Sigmoid colon (tissue), 4 donors: ENCODE results near the gene SH2D5.

Experiments used
- EP300 ChIP-seq, 4 donors: sonication (generic); formaldehyde crosslinking; IDR thresholded peaks; one replicate each; pipeline ENCODE4 v1.6.1; 2017; ENCODE audit warnings: antibody characterized with exemption in 4 of 4
- POLR2A ChIP-seq, 2 donors: fragments of 450-650 bp; IDR thresholded peaks; one replicate each; pipeline ENCODE4 v1.6.1; 2016; ENCODE audit warnings: antibody characterized with exemption in 2 of 2, mild to moderate bottlenecking in 2 of 2, moderate library complexity in 2 of 2
- POLR2AphosphoS5 ChIP-seq, 4 donors: sonication (generic); formaldehyde crosslinking; IDR thresholded peaks; one replicate each; pipeline ENCODE4 v1.6.1; 2017; ENCODE audit warnings: antibody characterized with exemption in 4 of 4
- TF ChIP-seq, protein P1 (sequence below), 4 experiments: fragments of 450-650 bp in 3 of 4; fragments of 200-600 bp in 1 of 4; IDR thresholded peaks; one replicate each; pipeline ENCODE4 v1.5.1; 2016 to 2019; ENCODE audit warnings: antibody characterized with exemption in 4 of 4, mild to moderate bottlenecking in 3 of 4, moderate library complexity in 2 of 4

DNA sequence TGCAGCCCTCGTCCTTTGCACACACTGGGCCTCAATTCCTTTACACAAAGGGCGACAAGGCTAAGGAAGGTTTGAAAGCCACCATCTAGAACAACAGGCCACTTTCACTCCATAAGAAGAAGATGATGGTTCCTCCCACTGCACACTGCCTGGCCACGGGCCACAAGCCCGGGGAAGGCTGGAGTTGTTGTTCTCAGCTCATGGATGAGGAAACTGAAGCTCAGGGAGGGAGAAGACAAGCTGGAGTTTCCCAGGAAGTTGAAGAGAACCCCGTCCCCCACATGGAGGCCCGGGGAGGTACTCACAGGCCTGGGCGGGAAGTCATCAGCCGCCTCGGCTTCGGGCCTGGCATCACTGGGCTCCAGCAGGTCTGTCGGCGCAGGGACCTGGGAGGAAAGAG is 46.8 kb downstream of the SH2D5 start:
- TF ChIP-seq POLR2A (IDR thresholded peaks at IDR 0.05) (no peak), POLR2AphosphoS5 (IDR thresholded peaks at IDR 0.05) (no peak), EP300 (IDR thresholded peaks at IDR 0.05) (no peak)
- TF ChIP-seq, protein P1, sequence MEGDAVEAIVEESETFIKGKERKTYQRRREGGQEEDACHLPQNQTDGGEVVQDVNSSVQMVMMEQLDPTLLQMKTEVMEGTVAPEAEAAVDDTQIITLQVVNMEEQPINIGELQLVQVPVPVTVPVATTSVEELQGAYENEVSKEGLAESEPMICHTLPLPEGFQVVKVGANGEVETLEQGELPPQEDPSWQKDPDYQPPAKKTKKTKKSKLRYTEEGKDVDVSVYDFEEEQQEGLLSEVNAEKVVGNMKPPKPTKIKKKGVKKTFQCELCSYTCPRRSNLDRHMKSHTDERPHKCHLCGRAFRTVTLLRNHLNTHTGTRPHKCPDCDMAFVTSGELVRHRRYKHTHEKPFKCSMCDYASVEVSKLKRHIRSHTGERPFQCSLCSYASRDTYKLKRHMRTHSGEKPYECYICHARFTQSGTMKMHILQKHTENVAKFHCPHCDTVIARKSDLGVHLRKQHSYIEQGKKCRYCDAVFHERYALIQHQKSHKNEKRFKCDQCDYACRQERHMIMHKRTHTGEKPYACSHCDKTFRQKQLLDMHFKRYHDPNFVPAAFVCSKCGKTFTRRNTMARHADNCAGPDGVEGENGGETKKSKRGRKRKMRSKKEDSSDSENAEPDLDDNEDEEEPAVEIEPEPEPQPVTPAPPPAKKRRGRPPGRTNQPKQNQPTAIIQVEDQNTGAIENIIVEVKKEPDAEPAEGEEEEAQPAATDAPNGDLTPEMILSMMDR (IDR thresholded peaks at IDR 0.05), result no peak
